A673 (cell line): ENCODE results near the gene AGRN.

ENCODE experiments used
- CTCF ChIP-seq: fragments of 300-800, 200-600 bp; sonication (generic); conservative IDR thresholded peaks from 2 replicates; pipeline ENCODE4 v1.5.1; 2017; ENCODE audit warnings: low read depth, mild to moderate bottlenecking, antibody characterized with exemption, low read length, moderate library complexity, mixed read lengths
- EZH2 ChIP-seq: fragments of 200-600 bp; sonication (generic); IDR thresholded peaks from 2 replicates; pipeline ENCODE4 v1.6.1; 2017; ENCODE audit warnings: borderline replicate concordance, low read depth, mild to moderate bottlenecking, mixed read lengths, antibody characterized with exemption, low read length; ENCODE audit not compliant: poor library complexity, severe bottlenecking

GRCh38 chr1:1061682-1062345, 41.9 kb downstream of the AGRN start:
- no peak for TF ChIP-seq CTCF
- TF ChIP-seq EZH2: no peak
